Nucleus accumbens (tissue), 56 donors: ENCODE measurements around the gene NUP88.

Source experiments
- DNase-seq, 56 donors: peaks; one replicate each; lab custom pipeline; 2025; lab: John Stamatoyannopoulos, UW

NUP88 gene

GRCh38 chr17:5422505-5422904 is 3.0 kb upstream of the NUP88 start:
- DNase-seq = no peak

GRCh38 chr17:5419959-5420653 is 644 bp upstream of the NUP88 start, which contains the start of gene RPAIN:
TSS of gene RPAIN (plus strand) at chr17:5420182. CDS start at chr17:5420211, 29 bp downstream.
- peak in 53 of 56 donors; percentile 62 to 98 (median 94) for DNase-seq

GRCh38 chr17:5418858-5419355 is 555 bp downstream of the NUP88 start:
- peak in 16 of 56 donors; percentile 15 to 72 (median 50) for DNase-seq

DNA sequence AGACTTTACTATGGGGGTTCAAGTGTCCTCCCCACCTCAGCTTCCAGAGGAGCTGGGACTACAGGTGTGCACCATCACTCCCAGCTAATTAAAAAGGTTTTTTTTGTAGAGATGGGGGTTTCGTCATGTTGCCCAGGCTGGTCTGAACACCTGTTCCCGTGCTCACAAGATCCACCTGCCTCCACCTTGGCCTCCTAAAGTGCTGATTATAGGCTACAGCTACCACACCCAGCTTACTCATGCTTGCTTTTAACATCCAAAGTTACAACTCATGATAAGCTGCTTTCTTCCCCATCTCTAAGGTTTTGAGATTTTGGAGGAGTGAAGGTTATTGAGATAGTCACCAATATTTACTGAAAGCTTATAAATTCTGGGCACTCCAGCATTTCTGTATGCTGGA is 2.6 kb downstream of the NUP88 start:
- DNase-seq = no peak

GRCh38 chr17:5413682-5414081 is 5.8 kb downstream of the NUP88 start:
- DNase-seq = peak in 4 of 56 donors; percentile 15 to 45 (median 28)

DNA sequence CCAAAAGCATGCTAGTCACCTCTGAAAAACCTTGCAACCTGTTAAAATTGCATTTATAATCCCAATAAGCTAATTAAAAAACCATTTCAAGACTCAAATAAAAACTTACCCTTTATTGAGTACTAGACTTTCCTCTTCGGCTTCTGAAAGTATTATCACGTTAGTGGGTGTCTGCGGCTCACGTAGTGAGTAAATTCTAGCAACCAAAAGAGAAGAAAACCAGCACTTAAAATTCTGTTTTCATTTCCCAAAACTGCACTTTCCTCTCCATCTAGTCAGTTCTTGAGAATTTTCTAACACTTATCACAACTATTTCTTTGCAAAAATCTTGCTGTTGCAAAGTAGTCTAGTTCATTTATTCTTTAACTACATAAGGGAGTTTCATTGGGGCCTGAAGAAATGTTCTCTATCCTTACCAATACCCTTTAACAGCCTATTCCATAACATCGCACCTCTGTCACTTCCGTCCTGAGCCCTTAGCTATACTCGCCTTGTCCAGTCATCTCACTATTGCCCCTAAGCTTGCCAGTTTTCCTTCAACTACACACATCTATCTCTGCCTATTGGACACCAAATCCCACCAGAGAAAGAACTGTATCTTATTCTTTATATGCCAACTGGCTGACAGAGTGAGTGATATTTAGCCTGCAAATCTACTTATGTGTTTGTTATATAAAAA is 8.7 kb downstream of the NUP88 start:
- no peak for DNase-seq

DNA sequence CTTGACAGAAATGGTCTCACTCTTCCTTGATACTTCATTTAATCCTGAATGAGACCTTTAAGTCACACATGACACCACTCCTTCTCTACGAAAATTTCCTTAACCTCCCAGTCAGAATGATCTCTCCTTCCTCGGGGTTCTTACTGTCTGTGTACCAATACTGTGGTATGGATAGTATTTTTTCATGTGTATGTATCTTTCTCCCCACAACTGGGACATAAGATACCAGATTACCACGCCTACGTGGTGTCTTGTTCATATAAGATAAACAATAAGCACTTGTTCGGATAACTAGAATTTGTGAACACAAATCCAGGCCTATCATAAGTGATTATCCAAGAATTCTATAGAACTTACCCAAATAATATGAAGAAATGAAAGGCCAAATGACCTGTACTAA is 11.3 kb downstream of the NUP88 start:
- DNase-seq = no peak

- DNase-seq = no peak
These were observed 14.1 kb downstream of the NUP88 start for GRCh38 chr17:5405400-5405799.

DNA sequence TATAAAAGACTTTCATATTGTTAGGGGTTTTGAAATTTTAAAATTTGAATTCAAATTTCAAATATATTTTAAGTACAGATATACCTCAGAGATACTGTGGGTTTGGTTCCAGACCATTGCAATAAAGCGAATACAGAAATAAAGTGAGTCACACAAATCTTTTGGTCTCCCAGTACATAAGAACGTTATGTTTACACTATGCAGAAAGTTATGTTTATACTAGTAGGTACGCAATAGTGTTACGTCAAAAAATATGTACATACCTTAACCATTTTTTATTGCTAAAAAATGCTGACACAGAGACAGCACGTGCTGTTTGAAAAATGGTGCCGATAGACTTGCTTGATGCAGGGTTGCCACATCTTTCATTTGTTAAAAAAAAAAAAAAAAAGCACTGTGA is 19.7 kb downstream of the NUP88 start:
- DNase-seq = no peak

DNA sequence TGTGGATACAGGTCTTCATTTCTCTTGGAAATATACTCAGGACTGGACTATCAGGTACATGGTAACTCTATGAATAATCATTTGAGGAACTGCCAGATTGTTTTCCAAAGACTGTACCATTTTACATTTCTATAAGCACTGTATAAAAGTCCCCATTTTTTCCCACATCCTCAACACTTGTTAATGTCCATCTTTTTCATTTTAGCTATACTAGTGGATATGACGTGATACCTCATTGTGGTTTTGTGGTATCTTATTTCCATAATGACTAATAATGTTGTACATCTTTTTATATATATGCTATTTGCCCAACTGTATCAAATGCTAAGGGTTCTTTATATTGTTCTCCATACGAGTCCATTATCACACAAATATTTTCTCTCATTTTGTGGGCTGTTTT is 22.9 kb downstream of the NUP88 start:
- no peak for DNase-seq

GRCh38 chr17:5391678-5392077 is 27.8 kb downstream of the NUP88 start:
- DNase-seq = no peak

DNA sequence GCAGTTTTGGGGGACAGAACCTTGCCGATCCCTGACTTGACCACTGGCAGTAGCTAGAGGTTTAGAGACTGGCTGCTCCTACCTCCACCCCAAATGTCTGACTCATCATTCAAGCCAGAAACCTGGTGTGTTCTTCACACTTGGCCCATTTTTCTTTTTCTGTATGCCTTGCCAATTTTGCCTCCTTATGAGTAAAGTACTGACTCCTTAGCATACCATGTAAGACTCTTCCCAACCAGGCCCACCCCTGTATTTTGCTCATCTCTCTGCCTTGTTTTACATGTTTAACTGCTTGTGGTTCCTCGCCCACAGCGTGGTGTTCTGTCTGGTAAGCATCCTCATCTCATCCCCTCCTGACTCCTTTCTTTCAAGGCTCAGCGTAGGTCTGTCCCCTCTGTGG is 37.9 kb downstream of the NUP88 start:
- DNase-seq = no peak

DNA sequence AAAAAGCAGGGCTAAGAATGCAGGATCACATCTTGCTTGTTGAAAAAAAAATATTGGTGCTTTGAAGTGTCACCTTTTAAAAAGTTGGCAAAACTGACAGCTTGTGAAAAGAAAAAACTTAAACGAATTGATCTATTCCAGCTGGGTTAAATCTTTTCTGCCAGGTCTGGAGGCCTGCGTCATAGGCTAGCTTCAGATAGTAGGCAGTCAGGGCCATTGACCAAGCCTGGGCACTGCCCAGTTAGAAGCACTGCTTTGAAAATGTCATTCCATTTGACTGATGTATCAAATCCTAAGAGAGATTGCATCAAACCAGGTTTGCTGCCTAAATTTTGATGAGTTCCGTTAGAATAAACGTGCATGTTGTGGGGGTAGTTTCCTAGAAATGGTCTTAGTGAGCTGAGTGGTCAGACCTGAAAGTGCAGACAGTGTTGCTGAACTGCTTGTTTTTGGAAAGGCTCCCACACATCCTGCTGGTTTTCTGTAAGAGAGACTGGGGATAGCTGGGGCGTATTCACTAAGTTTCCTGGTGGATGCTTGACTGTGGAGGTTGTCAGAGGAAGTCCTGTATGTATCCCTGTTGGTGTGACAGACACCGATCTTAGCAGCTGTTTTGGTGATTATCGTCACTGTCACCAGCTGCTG is 38.8 kb downstream of the NUP88 start:
- no peak for DNase-seq

DNA sequence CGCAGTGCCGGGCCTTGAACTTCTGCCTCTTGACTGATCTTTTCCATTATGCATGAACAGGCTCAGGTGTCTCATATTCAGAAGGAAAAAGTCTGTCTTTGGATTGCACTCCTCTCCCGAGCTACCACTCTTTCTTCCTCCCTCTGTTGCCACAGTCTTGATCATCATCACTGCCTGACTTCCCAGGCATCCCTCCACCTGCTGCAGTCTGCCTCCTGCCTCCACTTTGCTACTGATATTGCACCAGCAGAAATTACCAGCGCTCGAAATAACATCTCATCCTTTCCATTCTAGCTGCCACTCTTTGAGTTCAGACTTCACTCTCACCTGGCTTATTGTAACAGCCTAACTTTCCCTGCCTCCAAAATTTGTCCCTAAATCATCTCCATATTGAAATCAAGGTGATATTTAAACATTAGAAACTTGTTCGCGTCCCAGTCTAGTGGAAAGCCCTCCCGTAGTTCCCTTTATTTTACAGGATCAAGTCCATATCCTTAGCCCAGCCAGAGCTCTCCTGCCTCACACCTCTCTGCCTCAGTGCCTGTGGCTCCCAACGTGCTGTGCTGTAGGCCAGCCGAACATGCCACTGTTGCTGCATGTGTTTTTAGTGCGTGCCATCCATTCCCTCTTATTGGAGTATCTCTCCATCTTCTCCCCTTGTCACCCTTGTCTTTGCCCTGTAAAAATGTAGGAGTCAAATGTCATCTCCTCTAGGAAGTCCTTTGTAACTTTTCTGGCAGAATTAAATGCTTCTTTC is 39.9 kb downstream of the NUP88 start:
- DNase-seq = peak in 1 of 56 donors; percentile 2

DNA sequence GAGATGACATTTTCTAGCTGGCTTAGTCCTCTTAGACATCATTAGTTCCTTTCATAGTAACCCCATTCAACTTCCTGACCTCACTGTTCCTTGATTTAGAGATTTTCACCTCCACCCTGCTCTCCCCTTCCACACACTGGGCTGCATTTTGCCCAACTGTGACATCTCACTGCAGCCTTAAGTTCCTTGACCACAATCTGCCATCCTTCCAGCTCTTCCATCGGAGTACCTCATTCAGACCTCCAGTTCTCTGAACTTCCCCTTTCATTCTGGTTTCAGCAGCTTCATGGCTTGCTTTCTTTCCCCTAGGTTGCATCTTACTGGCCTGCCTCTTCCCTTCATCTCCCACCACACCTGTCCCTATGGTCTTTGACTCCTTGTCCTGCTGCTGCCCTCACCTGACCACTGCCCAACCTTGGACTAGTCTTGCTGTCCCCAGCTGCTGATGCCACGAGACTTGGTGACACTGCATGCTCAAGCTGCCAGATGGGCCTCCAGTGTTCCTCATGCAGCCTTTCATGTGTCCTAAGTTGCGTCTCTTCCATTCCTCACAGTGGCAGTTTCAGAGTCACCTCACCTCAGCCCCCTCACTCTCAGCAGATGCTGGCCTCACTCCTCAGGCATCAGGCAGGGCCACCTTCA is 40.8 kb downstream of the NUP88 start:
- no peak for DNase-seq

GRCh38 chr17:5373112-5373511 is 46.4 kb downstream of the NUP88 start:
- peak in 19 of 56 donors; percentile 1 to 54 (median 10) for DNase-seq

DNA sequence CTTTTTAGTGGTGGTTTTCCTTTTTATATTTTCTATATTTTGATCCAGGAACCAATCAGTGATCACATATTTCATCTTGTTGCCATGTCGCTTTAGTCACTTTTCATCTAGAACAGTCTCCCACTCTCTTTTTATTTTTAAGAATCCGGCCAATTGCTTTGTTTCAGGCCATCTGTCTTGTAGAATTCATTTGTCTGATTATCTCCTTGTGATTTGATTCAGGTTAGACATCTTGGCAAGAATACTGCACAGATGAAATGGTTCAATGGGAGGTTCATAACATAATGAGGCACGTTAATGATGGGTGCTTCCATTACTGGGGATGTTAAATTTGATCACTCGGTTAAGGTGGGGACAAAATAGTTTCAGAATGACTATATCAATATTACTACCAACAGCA is 49.1 kb downstream of the NUP88 start:
- DNase-seq = no peak

DNA sequence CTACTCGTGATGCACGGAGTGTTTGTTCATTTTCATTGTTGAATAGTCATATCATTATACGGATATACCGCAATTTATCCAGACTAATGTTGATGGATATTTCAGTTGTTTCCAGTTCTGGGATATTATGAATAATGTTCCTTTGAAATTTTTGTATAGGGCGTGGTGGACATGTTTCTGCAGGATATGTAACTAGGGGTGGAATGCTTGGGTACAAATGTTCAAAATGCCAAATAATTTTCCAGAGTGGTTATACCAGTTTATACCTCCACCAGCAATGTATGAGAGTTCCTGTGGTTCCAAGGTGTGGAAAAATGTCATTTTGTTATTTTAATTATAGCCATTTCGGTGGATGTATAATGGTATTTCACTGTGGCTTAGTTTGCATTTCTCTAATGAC is 53.6 kb downstream of the NUP88 start:
- DNase-seq = no peak

DNA sequence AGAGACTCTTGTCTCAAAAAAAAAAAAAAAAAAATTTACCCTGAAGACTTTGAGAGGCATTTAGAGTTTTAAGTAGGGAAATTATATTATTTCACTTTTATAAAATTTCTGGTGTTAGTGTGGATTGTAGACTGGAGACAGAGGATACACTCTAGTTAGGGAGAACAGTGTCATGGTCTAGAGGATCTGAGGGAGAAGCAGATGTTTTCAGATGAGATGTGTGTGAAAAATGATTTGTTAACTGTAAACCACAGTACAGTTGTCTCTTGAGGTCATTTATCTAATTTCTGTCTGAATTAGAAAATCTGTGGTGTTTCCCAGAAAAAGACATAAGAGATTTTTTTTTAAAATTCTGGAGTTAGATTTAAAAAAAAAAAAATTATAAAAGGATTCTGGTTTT is 54.8 kb downstream of the NUP88 start:
- no peak for DNase-seq

GRCh38 chr17:5364156-5364555 is 55.3 kb downstream of the NUP88 start:
- no peak for DNase-seq
